Osteocyte (in vitro differentiated cells): ENCODE data around the gene RGS10. TPM values are rescaled to one million over a fixed set of nuclear protein-coding genes. Genes with fewer than 3 reads are reported as not detected.

Source experiments
- DNase-seq: peaks from one replicate; pipeline ENCODE4 v3.0.0; 2021; ENCODE audit warnings: mixed read lengths; ENCODE audit not compliant: unreplicated experiment; ENCODE audit errors: extremely low spot score
- H3K27ac Mint-ChIP-seq: one replicate; pipeline ENCODE4 v1.8.0; 2021; ENCODE audit warnings: mild to moderate bottlenecking, mixed read lengths; ENCODE audit not compliant: unreplicated experiment
- H3K27me3 Mint-ChIP-seq: one replicate; pipeline ENCODE4 v1.8.0; 2021; ENCODE audit warnings: mixed read lengths; ENCODE audit not compliant: unreplicated experiment
- H3K36me3 Mint-ChIP-seq: one replicate; pipeline ENCODE4 v1.8.0; 2021; ENCODE audit warnings: mixed read lengths; ENCODE audit not compliant: unreplicated experiment
- H3K4me1 Mint-ChIP-seq: one replicate; pipeline ENCODE4 v1.8.0; 2021; ENCODE audit warnings: mixed read lengths; ENCODE audit not compliant: unreplicated experiment
- H3K4me3 Mint-ChIP-seq: one replicate; pipeline ENCODE4 v1.8.0; 2021; ENCODE audit warnings: mild to moderate bottlenecking, moderate library complexity, mixed read lengths; ENCODE audit not compliant: unreplicated experiment
- H3K9me3 Mint-ChIP-seq: one replicate; pipeline ENCODE4 v1.8.0; 2021; ENCODE audit warnings: mixed read lengths; ENCODE audit not compliant: unreplicated experiment
- CTCF ChIP-seq: fragments of 200-600 bp; sonication (generic); IDR thresholded peaks from 2 replicates; pipeline ENCODE4 v1.5.0; 2021; ENCODE audit warnings: antibody characterized with exemption, mild to moderate bottlenecking, moderate library complexity
- total RNA-seq: library from RNA; stranded (reverse); gene quantifications from 2 replicates; pipeline ENCODE4 v1.2.1, GENCODE V29; 2021

RGS10 gene
- total RNA-seq, 1 donor from 2014 or later, result 23.3 TPM

- H3K9me3 Mint-ChIP-seq, result no peaks in the 10 kb centered on the region
- no peak overlapping the region for H3K4me3 Mint-ChIP-seq
- no peak overlapping the region for H3K27ac Mint-ChIP-seq
- H3K4me1 Mint-ChIP-seq, result no peaks in the 10 kb centered on the region
- peaks cover 2% of the 10 kb centered on the region for H3K36me3 Mint-ChIP-seq
- TF ChIP-seq CTCF, result no peak
- no peak for DNase-seq
- H3K27me3 Mint-ChIP-seq, result no peaks in the 10 kb centered on the region
These were observed 42.3 kb downstream of the RGS10 start for GRCh38 chr10:119500123-119500795.

GRCh38 chr10:119499677-119500002 lies 42.9 kb downstream of the RGS10 start:
- Mint-ChIP-seq H3K4me3 (no peak overlapping the region), H3K36me3 (no peaks in the 10 kb centered on the region), H3K4me1 (peaks cover 3% of the 10 kb centered on the region), H3K27ac (no peak overlapping the region), H3K9me3 (no peaks in the 10 kb centered on the region), H3K27me3 (no peaks in the 10 kb centered on the region)
- no peak for DNase-seq
- no peak for TF ChIP-seq CTCF

GRCh38 chr10:119498889-119499676 lies 43.4 kb downstream of the RGS10 start:
- Mint-ChIP-seq H3K4me3 (no peak overlapping the region), H3K9me3 (no peaks in the 10 kb centered on the region), H3K27me3 (no peaks in the 10 kb centered on the region), H3K36me3 (no peaks in the 10 kb centered on the region), H3K27ac (no peak overlapping the region), H3K4me1 (peaks cover 7% of the 10 kb centered on the region)
- no peak for DNase-seq
- TF ChIP-seq CTCF, result no peak

GRCh38 chr10:119497243-119497642 lies 45.3 kb downstream of the RGS10 start:
- no peak for DNase-seq
- Mint-ChIP-seq H3K27me3 (no peaks in the 10 kb centered on the region), H3K27ac (no peak overlapping the region), H3K4me3 (no peak overlapping the region), H3K36me3 (no peaks in the 10 kb centered on the region), H3K4me1 (peaks cover 7% of the 10 kb centered on the region), H3K9me3 (no peaks in the 10 kb centered on the region)
- no peak for TF ChIP-seq CTCF

- Mint-ChIP-seq H3K9me3 (no peaks in the 10 kb centered on the region), H3K27me3 (no peaks in the 10 kb centered on the region), H3K4me1 (peaks cover 7% of the 10 kb centered on the region), H3K4me3 (no peak overlapping the region), H3K27ac (no peak overlapping the region), H3K36me3 (no peaks in the 10 kb centered on the region)
- no peak for TF ChIP-seq CTCF
- DNase-seq, result no peak
These were observed 46.2 kb downstream of the RGS10 start for GRCh38 chr10:119496273-119496672.
